Ovary (tissue), 3 donors: ENCODE measurements around the gene COL23A1.

Experiments
- EP300 ChIP-seq: sonication (generic); formaldehyde crosslinking; IDR thresholded peaks from one replicate; pipeline ENCODE4 v1.6.1; 2017; ENCODE audit warnings: antibody characterized with exemption
- POLR2A ChIP-seq: fragments of 450-650 bp; IDR thresholded peaks from one replicate; pipeline ENCODE4 v1.6.1; 2017; ENCODE audit warnings: antibody characterized with exemption, mild to moderate bottlenecking, moderate library complexity
- TF ChIP-seq, protein P1 (sequence below), 3 donors: fragments of 450-650 bp in 2 of 3; fragments of 200-600 bp in 1 of 3; IDR thresholded peaks; one replicate each; pipeline versions ENCODE4 v1.5.1 to v1.8.0; 2016 to 2022; ENCODE audit warnings: antibody characterized with exemption in 3 of 3, mild to moderate bottlenecking in 1 of 3
- donor health status: DM: no; HTN: no; CAD: no.

DNA sequence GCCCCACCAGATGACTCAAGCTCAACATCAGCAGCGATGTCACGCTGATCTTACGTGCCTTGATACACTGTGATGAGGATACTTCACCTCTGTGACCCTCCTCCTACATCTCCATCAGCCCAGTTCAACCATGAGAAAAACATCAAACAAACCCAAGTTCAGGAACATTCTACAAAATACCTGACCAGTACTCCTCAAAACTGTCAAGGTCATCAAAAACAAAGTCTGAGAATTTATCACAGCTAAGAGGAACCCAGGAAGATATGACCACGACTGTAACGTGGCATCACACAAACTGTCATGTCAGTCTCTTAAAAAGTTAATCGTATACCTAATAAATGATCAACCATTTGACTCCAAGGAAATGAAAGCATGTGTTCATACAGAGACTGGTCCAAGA is 90.8 kb downstream of the COL23A1 start:
- TF ChIP-seq, protein P1, sequence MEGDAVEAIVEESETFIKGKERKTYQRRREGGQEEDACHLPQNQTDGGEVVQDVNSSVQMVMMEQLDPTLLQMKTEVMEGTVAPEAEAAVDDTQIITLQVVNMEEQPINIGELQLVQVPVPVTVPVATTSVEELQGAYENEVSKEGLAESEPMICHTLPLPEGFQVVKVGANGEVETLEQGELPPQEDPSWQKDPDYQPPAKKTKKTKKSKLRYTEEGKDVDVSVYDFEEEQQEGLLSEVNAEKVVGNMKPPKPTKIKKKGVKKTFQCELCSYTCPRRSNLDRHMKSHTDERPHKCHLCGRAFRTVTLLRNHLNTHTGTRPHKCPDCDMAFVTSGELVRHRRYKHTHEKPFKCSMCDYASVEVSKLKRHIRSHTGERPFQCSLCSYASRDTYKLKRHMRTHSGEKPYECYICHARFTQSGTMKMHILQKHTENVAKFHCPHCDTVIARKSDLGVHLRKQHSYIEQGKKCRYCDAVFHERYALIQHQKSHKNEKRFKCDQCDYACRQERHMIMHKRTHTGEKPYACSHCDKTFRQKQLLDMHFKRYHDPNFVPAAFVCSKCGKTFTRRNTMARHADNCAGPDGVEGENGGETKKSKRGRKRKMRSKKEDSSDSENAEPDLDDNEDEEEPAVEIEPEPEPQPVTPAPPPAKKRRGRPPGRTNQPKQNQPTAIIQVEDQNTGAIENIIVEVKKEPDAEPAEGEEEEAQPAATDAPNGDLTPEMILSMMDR (IDR thresholded peaks at IDR 0.05): no peak
- TF ChIP-seq EP300 (no peak), POLR2A (no peak)
